SK-N-SH (cell line): ENCODE measurements around the gene ERN1. TPM values are rescaled to one million over a fixed set of nuclear protein-coding genes. Genes with fewer than 3 reads are reported as not detected.

Experiments used
- CTCF ChIA-PET: fragments of 300-600, 350-600 bp; formaldehyde crosslinking; extraction: SDS; loops from one replicate; lab custom pipeline; 2021; lab: Yijun Ruan, JAX
- POLR2A ChIA-PET: fragments of 350-600 bp; sonication (Branson Sonifier 250); formaldehyde crosslinking; extraction: SDS; loops from one replicate; lab custom pipeline; 2020; ENCODE audit warnings: antibody characterized with exemption, inconsistent platforms; lab: Yijun Ruan, JAX
- DNase-seq: peaks from one replicate; pipeline ENCODE4 v3.0.0; 2012
- H2AFZ ChIP-seq: fragments of 200-600 bp; sonication (generic); 2 replicates; pipeline ENCODE4 v1.8.1; 2016; ENCODE audit warnings: antibody characterized with exemption, mild to moderate bottlenecking, low read depth
- H3F3A ChIP-seq: fragments of 200-600 bp; sonication (generic); replicated peaks from 2 replicates; pipeline ENCODE3; 2016; ENCODE audit warnings: antibody characterized with exemption, mild to moderate bottlenecking; ENCODE audit not compliant: insufficient read depth
- H3K27ac ChIP-seq, 2 experiments: fragments of 200-500 bp in 1 of 2; fragments of 200-600 bp in 1 of 2; sonication (Bioruptor generic) in 1 of 2; sonication (generic), shearing (Covaris generic) in 1 of 2; 2 replicates each; pipeline versions ENCODE4 v1.5.1 to v1.6.1; 2014 to 2016; ENCODE audit warnings: low read depth in 2 of 2, inconsistent platforms in 1 of 2, low read length in 1 of 2, mild to moderate bottlenecking in 1 of 2, mixed read lengths in 1 of 2
- H3K27me3 ChIP-seq: fragments of 200-600 bp; sonication (generic), shearing (Covaris generic); 2 replicates; pipeline ENCODE4 v1.6.1; 2016; ENCODE audit warnings: mixed run types; ENCODE audit not compliant: insufficient read depth
- H3K36me3 ChIP-seq, 2 experiments: fragments of 200-500 bp in 1 of 2; fragments of 200-600 bp in 1 of 2; sonication (Bioruptor generic) in 1 of 2; sonication (generic) in 1 of 2; replicated peaks in 1 of 2; 2 replicates each; pipeline versions ENCODE3 to v1.5.1; 2014 to 2016; ENCODE audit warnings: low read length in 1 of 2, mild to moderate bottlenecking in 1 of 2; ENCODE audit not compliant: insufficient read depth in 2 of 2, control insufficient read depth in 1 of 2
- H3K4me1 ChIP-seq, 2 experiments: fragments of 200-500 bp in 1 of 2; fragments of 200-600 bp in 1 of 2; sonication (Bioruptor generic) in 1 of 2; sonication (generic), shearing (Covaris generic) in 1 of 2; 2 replicates each; pipeline versions ENCODE4 v1.5.1 to v1.6.1; 2014 to 2016; ENCODE audit warnings: low read depth in 1 of 2, low read length in 1 of 2, mixed run types in 1 of 2; ENCODE audit not compliant: insufficient read depth in 2 of 2, control insufficient read depth in 1 of 2
- H3K4me2 ChIP-seq: fragments of 200-600 bp; sonication (generic), shearing (Covaris generic); 2 replicates; pipeline ENCODE4 v1.6.1; 2017; ENCODE audit warnings: mixed run types
- H3K4me3 ChIP-seq, 2 experiments: fragments of 200-500 bp in 1 of 2; fragments of 200-600 bp in 1 of 2; sonication (Bioruptor generic) in 1 of 2; sonication (generic), shearing (Covaris generic) in 1 of 2; 2 replicates each; pipeline versions ENCODE4 v1.5.1 to v1.8.1; 2014 to 2016; ENCODE audit warnings: low read depth in 2 of 2, inconsistent platforms in 1 of 2, low read length in 1 of 2, mild to moderate bottlenecking in 1 of 2, mixed read lengths in 1 of 2, moderate library complexity in 1 of 2
- H3K79me2 ChIP-seq: fragments of 200-600 bp; sonication (generic); 2 replicates; pipeline ENCODE4 v1.8.1; 2017; ENCODE audit warnings: mild to moderate bottlenecking; ENCODE audit not compliant: insufficient read depth
- H3K9ac ChIP-seq: fragments of 200-600 bp; sonication (generic); 2 replicates; pipeline ENCODE4 v1.6.1; 2017; ENCODE audit warnings: mixed run types
- H3K9me2 ChIP-seq: fragments of 200-600 bp; sonication (generic); 2 replicates; pipeline ENCODE4 v1.6.1; 2017; ENCODE audit warnings: mixed run types
- H3K9me3 ChIP-seq: fragments of 200-600 bp; sonication (generic); 2 replicates; pipeline ENCODE4 v1.6.1; 2017; ENCODE audit warnings: mixed run types, mild to moderate bottlenecking, moderate library complexity
- H4K20me1 ChIP-seq: fragments of 200-600 bp; sonication (generic); 2 replicates; pipeline ENCODE4 v1.6.1; 2017; ENCODE audit warnings: mild to moderate bottlenecking, mixed run types; ENCODE audit not compliant: insufficient read depth
- CHD2 ChIP-seq: fragments of 150-350 bp; IDR thresholded peaks from 2 replicates; pipeline ENCODE4 v1.6.1; 2018; ENCODE audit warnings: low read length; ENCODE audit not compliant: partially characterized antibody
- EP300 ChIP-seq, 2 experiments: IDR thresholded peaks; 2 replicates each; pipeline versions ENCODE4 v1.4.0 to v1.6.1; 2012; ENCODE audit warnings: borderline replicate concordance in 1 of 2, low read depth in 1 of 2, low read length in 1 of 2
- FOSL2 ChIP-seq: IDR thresholded peaks from 2 replicates; pipeline ENCODE4 v1.4.0; 2012; ENCODE audit warnings: low read depth, mild to moderate bottlenecking, moderate library complexity, borderline replicate concordance
- FOXJ3 ChIP-seq: sonication (generic); formaldehyde crosslinking; IDR thresholded peaks from 2 replicates; pipeline ENCODE4 v1.5.1; 2020; ENCODE audit warnings: mild to moderate bottlenecking, missing genetic modification reagents
- FOXM1 ChIP-seq: IDR thresholded peaks from 2 replicates; pipeline ENCODE4 v1.4.0; 2012; ENCODE audit warnings: low read depth, mild to moderate bottlenecking
- GATA2 ChIP-seq: sonication (generic); formaldehyde crosslinking; IDR thresholded peaks from 2 replicates; pipeline ENCODE4 v1.5.0; 2020; ENCODE audit warnings: mild to moderate bottlenecking, missing genetic modification reagents
- JUND ChIP-seq: IDR thresholded peaks from 2 replicates; pipeline ENCODE4 v1.4.0; 2012
- MXI1 ChIP-seq: IDR thresholded peaks from 2 replicates; pipeline ENCODE4 v1.6.1; 2012; ENCODE audit warnings: mild to moderate bottlenecking, low read depth, low read length, improper control_type of control experiment
- RAD21 ChIP-seq: IDR thresholded peaks from 2 replicates; pipeline ENCODE4 v1.6.1; 2012; ENCODE audit warnings: mild to moderate bottlenecking, low read length
- RCOR1 ChIP-seq: fragments of 150-350 bp; IDR thresholded peaks from 2 replicates; pipeline ENCODE4 v1.6.1; 2017; ENCODE audit warnings: antibody characterized with exemption, low read length
- REST ChIP-seq: IDR thresholded peaks from 2 replicates; pipeline ENCODE4 v1.6.1; 2012; ENCODE audit warnings: mild to moderate bottlenecking, low read depth, low read length, moderate library complexity
- RFX5 ChIP-seq: IDR thresholded peaks from 2 replicates; pipeline ENCODE4 v1.6.1; 2012; ENCODE audit warnings: mild to moderate bottlenecking, improper control_type of control experiment, low read length
- SMC3 ChIP-seq: IDR thresholded peaks from 2 replicates; pipeline ENCODE4 v1.6.1; 2012; ENCODE audit warnings: low read depth, low read length, improper control_type of control experiment
- TCF12 ChIP-seq: IDR thresholded peaks from 2 replicates; pipeline ENCODE4 v1.4.0; 2012
- TEAD4 ChIP-seq: IDR thresholded peaks from 2 replicates; pipeline ENCODE4 v1.4.0; 2012; ENCODE audit warnings: mild to moderate bottlenecking, borderline replicate concordance; ENCODE audit not compliant: insufficient read depth
- USF2 ChIP-seq: fragments of 150-350 bp; IDR thresholded peaks from 2 replicates; pipeline ENCODE4 v1.6.1; 2017; ENCODE audit warnings: antibody characterized with exemption, low read length, low read depth, borderline replicate concordance
- WGBS: methylation state at CpG from one replicate; pipeline ENCODE4 v1.1.6; 2017; ENCODE audit warnings: low lambda C conversion rate; 5-methylcytosine and 5-hydroxymethylcytosine counted together
- polyA plus RNA-seq, 3 experiments: library from polyadenylated mRNA; depleted of rRNA; stranded (reverse); fragments of >200 nt; gene quantifications; 2 replicates each; pipeline ENCODE4 v1.2.3, GENCODE V29; 2012

Gene ERN1
- polyA plus RNA-seq, 1 of the 3 experiments (the other 2 are of a cell fraction), result 7.3 TPM

- Histone ChIP-seq H3F3A (peaks cover 7% of the 10 kb centered on the region), H3K9me3 (no peaks in the 10 kb centered on the region), H3K36me3 (peaks cover 6 to 45% of the 10 kb centered on the region in 2 experiments), H3K9ac (no peak overlapping the region; the same call in 1 of the 2 replicates), H3K4me1 (peaks cover 16 to 42% of the 10 kb centered on the region in 2 experiments; a peak in 3 of 4 replicates), H4K20me1 (no peaks in the 10 kb centered on the region), H2AFZ (peak overlapping the region; percentile 47; the same call in 1 of the 2 replicates), H3K27ac (peak overlapping the region; percentile 68 to 100), H3K9me2 (no peaks in the 10 kb centered on the region), H3K4me2 (peak overlapping the region; percentile 64), H3K79me2 (no peaks in the 10 kb centered on the region), H3K27me3 (no peaks in the 10 kb centered on the region), H3K4me3 (no peak overlapping the region)
- CTCF ChIA-PET, result interaction anchor here (0.6 to 3.5 kb wide), 22 partner anchors 10 to 171 kb away, joined by 3 to 20 read pairs (median 5); partner anchors contain the start of gene ERN1
- peak; percentile 46 for TF ChIP-seq TCF12
- peak; percentile 9; the same call in 1 of the 2 replicates for TF ChIP-seq RFX5
- peak; percentile 49; the same call in 1 of the 2 replicates for TF ChIP-seq FOSL2
- TF ChIP-seq SMC3, result peak; percentile 25; the same call in 1 of the 2 replicates
- peak; percentile 91 for TF ChIP-seq CHD2
- TF ChIP-seq MXI1, result peak; percentile 66
- peak; percentile 47 for TF ChIP-seq RAD21
- no peak for TF ChIP-seq TEAD4
- TF ChIP-seq EP300 (IDR thresholded peaks at IDR 0.05; ENCODE audit: borderline replicate concordance in 1 of 2, low read depth in 1 of 2, low read length in 1 of 2), result peak in 1 of 2 experiments; percentile 82; a peak in 2 of 4 replicates
- TF ChIP-seq FOXM1, result no peak
- TF ChIP-seq FOXJ3 (CRISPR knock-in tag), result peak; percentile 43; the same call in 1 of the 2 replicates
- TF ChIP-seq JUND, result no peak
- TF ChIP-seq RCOR1, result peak; percentile 77
- no peak for TF ChIP-seq USF2
- TF ChIP-seq REST, result 0 out of 2 replicates have a peak, but pooled peaks have one; percentile 25
- TF ChIP-seq GATA2 (CRISPR knock-in tag), result peak; percentile 86
- peak; percentile 71 for DNase-seq
- POLR2A ChIA-PET, result interaction anchor here (0.9 to 5.6 kb wide), 13 partner anchors 11 to 85 kb away, joined by 3 to 99 read pairs (median 4); partner anchors contain the start of gene TEX2
- WGBS, result 41% methylated on average over 9 of the region's 9 CpGs
These were observed 48.3 kb upstream of the ERN1 start for GRCh38 chr17:64178011-64178825.
